ENCODE results near the gene COLEC12. TPM values are rescaled to one million over a fixed set of nuclear protein-coding genes. Genes with fewer than 3 reads are reported as not detected.

COLEC12 gene
- total RNA-seq (2022; extraction: Qiagen RNA extraction) = 0.02 to 0.06 TPM (median 0.03 TPM) in 5 replicates

GRCh38 chr18:500632-501405 is at the start of gene COLEC12:
Gene COLEC12 (minus strand): TSS chr18:500701. CDS start chr18:500514, 187 bp downstream.

GRCh38 chr18:267688-268552 is 232.6 kb downstream of the COLEC12 start, which contains the start of gene THOC1:
Gene THOC1 (minus strand): TSS chr18:268047. CDS start chr18:268019, 28 bp downstream.

Other genes with a start within 250 kb of the COLEC12 start
- gene THOC1, start 232.7 kb downstream of the COLEC12 start, total RNA-seq (2022; extraction: Qiagen RNA extraction) = 17.6 to 20.0 TPM (median 18.7 TPM) in 5 replicates
- gene CETN1, start 79.7 kb upstream of the COLEC12 start, total RNA-seq (2022; extraction: Qiagen RNA extraction) = not detected in 5 replicates
- gene CLUL1, start 96.3 kb upstream of the COLEC12 start, total RNA-seq (2022; extraction: Qiagen RNA extraction) = 0.25 TPM in 1 of 5 replicates, not detected in the others
- gene TYMS, start 157.0 kb upstream of the COLEC12 start, total RNA-seq (2022; extraction: Qiagen RNA extraction) = 157 to 183 TPM (median 174 TPM) in 5 replicates
- 18.9 to 26.6 TPM (median 23.9 TPM) in 5 replicates for gene ENOSF1, start 211.9 kb upstream of the COLEC12 start, total RNA-seq (2022; extraction: Qiagen RNA extraction)

All from A549 treated with dexamethasone at 1 μM for 4 hours (cell line).